Gastroesophageal sphincter (tissue), 3 donors: ENCODE measurements around the gene ZCCHC7.

Experiments
- POLR2AphosphoS5 ChIP-seq: sonication (generic); formaldehyde crosslinking; IDR thresholded peaks from one replicate; pipeline ENCODE4 v1.6.1; 2017; ENCODE audit warnings: antibody characterized with exemption
- TF ChIP-seq, protein P1 (sequence below), 4 experiments: fragments of 200-600 bp in 2 of 4; fragments of 450-650 bp in 2 of 4; sonication (generic) in 1 of 4; IDR thresholded peaks; one replicate each; pipeline ENCODE4 v1.5.1; 2017 to 2019; ENCODE audit warnings: antibody characterized with exemption in 4 of 4, mild to moderate bottlenecking in 2 of 4, moderate library complexity in 2 of 4

DNA sequence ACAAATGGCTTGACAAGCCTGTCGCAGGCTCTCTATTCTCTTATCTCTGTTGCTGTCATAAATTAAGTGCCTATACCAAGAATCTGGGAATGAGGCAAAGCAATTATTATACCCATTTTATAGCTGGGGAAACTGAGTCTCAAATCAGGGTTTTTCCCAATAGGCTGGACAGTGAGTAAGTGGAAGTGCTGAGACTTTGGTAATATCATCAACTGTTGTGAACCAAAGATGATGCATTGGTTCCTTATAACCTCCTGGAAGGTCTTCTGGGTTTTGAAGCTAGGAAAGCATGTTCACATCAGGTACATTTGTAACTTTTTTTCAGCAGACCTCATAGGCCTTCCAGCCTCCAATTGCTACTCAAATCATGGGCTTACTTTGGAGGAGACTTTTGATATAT, 25.6 kb upstream of the ZCCHC7 start:
- TF ChIP-seq, protein P1, sequence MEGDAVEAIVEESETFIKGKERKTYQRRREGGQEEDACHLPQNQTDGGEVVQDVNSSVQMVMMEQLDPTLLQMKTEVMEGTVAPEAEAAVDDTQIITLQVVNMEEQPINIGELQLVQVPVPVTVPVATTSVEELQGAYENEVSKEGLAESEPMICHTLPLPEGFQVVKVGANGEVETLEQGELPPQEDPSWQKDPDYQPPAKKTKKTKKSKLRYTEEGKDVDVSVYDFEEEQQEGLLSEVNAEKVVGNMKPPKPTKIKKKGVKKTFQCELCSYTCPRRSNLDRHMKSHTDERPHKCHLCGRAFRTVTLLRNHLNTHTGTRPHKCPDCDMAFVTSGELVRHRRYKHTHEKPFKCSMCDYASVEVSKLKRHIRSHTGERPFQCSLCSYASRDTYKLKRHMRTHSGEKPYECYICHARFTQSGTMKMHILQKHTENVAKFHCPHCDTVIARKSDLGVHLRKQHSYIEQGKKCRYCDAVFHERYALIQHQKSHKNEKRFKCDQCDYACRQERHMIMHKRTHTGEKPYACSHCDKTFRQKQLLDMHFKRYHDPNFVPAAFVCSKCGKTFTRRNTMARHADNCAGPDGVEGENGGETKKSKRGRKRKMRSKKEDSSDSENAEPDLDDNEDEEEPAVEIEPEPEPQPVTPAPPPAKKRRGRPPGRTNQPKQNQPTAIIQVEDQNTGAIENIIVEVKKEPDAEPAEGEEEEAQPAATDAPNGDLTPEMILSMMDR (IDR thresholded peaks at IDR 0.05), result no peak
- TF ChIP-seq POLR2AphosphoS5, result no peak
